HG03095 (cell line): ENCODE data around the gene HEXIM1.
"Not testable (repeated sequence)": the region's sequence is repeated elsewhere in the genome, so short reads cannot be mapped to it uniquely, and the experiment has no call there.

Source experiments
- ATAC-seq: cut with Tn5 transposase; IDR thresholded peaks from one replicate; pipeline ENCODE4 v1.9.1; 2021; ENCODE audit warnings: moderate library complexity; ENCODE audit not compliant: unreplicated experiment

The HEXIM1 gene

GRCh38 chr17:45112559-45113423, 35.5 kb upstream of the HEXIM1 start:
- no peak for ATAC-seq

- ATAC-seq, result no peak
Measured at GRCh38 chr17:45113424-45113754, 34.9 kb upstream of the HEXIM1 start.

DNA sequence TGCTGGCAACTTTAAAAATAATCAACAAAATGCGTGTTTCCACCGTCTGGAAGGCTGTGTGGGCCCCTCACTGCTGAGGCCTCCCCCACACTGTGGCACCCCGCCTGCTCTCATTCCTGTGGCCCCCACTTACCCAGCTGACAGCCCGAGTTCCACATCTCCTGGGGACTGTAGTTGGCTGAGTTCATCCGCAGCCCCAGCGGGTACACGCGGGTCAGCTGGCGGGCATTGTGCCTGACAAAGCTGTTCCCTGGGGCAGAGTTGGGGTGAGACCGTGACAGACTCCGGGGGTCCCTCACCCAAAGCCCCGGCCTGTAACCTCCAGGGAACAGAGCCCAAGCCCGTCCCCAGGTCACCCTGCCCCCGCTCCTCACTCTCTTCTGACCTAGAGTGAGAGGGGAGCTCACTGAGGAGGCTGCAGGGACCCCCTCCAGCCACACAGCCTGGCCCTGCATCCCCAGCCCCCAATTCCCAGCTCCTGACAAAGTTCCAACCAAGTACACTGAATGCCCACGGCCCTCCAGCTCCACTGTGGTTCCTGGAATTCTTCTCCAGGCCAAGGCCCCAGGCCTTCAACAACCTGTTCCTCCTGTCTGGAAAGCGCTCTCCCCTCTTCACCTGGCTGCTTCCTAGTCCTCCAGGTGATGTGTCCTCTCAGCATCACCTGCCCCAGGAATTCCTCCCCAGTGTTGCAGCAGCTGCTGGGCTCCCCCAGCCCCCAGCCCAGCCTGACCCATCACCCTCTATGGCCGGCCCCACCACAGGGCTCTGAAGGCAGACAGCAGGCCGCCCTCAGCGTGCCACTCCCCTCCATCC, 34.0 kb upstream of the HEXIM1 start:
- no peak for ATAC-seq

DNA sequence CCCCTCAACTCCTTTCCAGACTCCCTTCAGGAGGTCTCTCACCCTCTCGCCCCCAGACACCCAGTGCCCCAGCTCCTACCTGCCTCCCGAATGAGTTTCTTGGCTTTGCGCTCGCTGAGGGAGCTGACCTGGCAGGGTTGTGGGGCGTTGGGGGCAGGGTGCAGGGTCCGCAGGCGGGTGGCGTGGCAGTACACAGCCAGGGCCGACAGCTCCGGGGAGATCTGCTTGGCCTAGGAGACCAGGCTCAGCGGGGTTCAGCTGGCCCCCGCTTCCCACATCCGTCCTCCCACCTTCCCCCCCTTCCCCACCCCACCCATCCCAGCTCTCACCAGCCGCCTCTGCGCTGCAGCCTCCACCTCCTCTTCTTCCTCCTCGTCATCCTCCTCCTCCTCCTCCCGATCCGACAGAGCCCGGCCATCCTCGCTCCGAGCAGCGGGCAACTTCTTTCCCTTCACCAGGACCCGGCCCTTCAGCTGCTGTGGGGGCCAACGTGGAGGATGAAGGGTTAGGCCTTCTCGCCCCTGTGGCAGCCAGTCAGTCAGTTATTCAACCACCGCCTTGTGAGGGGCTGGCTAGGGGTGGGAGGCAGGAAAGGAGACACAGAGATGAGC, 33.2 kb upstream of the HEXIM1 start:
- no peak for ATAC-seq

- ATAC-seq, result no peak
Measured at GRCh38 chr17:45115871-45116270, 32.4 kb upstream of the HEXIM1 start.

- ATAC-seq, result no peak
Measured at GRCh38 chr17:45116434-45117016, 31.8 kb upstream of the HEXIM1 start.

- no peak for ATAC-seq
Measured at GRCh38 chr17:45117334-45117733, 30.9 kb upstream of the HEXIM1 start.

DNA sequence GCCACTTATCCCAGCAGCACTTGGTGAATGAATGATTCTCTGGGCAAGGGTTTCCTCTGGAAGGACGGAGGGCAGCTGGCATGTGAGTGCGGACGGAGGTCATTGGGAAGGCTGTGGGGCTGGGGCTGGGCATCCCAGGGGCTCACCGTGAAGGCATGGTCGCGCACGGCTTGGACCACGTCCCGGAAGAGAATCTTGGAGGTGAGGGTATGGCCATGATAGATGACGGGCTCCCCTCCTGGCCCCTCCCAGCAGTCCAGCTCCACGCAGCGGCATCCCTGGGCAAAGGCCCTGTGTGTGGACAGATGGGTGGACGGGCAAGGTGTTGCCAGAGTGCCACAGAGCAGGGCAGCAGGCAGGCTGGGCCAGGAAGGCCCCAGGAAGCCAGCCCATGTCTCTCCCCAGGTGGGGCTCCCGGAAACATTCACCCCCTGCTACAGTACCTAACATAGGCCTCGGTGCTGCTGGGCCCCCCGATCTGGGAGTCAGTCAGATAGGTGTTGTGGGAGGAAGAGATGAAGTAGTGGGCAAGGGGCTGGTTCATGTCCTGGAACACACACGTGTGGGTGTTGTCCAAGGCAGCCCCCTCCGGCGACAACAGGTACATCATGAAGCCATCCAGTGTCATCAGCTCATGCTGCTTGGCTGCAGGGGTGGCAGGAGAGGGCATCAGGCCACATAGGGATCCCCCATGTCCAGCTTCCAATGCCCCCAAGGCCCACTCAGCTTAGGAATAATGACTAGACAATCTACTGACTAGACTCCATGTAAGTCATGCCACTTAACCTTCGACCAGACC, 30.2 kb upstream of the HEXIM1 start:
- no peak for ATAC-seq

DNA sequence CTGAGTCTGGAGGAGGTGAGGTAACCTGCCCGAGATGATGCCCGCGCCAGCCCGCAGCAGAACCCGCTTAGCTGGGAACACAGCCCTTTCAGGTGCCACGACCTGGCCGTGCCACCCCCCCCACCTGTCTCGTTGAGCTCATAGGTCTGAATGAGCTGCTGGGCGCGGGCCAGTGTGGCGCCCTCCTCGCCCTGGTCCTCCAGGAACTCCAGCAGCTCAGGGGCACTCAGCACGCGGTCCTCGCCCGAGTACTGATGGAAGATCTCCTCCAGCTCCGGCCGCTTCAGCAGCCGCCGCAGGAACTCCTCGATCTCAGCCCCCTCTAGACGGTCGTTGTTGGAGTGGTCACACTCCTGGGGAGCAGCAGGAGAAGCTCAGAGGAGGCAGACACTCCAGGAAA, 29.6 kb upstream of the HEXIM1 start:
- no peak for ATAC-seq

- no peak for ATAC-seq
Measured at GRCh38 chr17:45119964-45120363, 28.3 kb upstream of the HEXIM1 start.

GRCh38 chr17:45120558-45120957, 27.7 kb upstream of the HEXIM1 start:
- ATAC-seq, result no peak

DNA sequence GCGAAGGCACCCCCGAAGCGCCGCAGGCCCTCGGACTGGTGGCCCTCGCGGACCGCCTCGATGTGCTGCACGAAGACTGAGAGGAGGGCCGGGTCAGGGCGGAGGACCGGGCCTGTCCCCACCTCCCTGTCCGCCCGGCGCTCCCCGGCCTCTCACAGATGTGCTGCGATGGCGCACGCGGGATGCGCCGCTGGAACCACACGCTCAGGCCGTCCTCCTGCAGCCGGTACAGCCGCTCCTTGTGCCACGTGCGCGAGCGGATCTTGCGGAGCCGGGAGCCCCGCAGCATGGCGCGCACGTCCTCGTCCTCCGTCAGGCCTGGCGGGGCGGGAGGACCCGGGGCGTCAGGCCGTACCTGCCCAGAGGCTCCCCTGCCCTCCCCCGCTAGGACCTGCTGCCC, 27.2 kb upstream of the HEXIM1 start:
- ATAC-seq, result no peak

DNA sequence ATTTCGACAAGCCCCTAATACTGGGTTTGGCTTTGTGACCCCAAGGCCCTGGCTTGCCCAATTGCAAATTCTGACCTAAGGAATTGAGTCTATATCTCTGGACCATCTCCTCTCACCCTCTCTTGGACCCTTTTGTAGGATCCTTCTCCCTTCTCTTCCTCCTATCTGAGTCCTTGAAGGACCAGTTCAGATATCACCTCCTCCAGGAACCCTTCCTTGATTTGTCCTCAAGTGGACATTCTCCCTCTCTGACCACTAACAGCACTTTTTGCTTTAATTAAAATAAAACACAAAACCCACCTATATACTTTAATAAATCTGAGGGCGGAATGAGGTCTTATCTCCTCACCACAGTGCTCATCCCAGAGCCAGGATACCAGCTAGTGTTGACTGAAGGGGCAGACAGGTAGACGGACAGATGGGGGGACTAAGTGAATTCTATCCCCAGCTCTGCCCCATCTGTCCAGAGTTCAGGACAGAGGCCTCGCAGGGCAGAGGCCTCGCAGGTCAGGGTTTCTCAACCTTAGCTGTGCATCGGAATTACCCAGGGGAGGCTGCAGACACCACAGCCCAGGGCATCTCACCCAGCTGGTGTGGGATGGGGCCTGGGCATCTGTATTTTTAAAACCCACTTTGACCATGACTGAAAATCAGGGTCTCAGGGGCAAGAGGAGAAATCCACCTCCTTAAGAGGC, 25.1 kb upstream of the HEXIM1 start:
- no peak for ATAC-seq

GRCh38 chr17:45123930-45124796, 24.1 kb upstream of the HEXIM1 start:
- no peak for ATAC-seq

DNA sequence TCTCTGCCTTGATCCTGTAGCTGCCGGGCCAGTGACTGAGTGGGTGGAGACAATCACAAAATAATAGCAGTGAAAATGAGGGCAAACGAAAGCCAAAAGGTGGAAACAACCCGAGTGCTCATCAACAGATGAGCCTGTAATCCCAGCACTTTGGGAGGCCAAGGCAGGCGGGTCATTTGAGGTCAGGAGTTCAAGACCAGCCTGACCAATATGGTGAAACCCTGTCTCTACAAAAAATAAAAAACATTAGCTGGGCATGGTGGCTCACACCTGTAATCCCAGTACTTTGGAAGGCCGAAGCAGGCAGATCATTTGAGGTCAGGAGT, 23.5 kb upstream of the HEXIM1 start:
- ATAC-seq, result not testable (repeated sequence)

DNA sequence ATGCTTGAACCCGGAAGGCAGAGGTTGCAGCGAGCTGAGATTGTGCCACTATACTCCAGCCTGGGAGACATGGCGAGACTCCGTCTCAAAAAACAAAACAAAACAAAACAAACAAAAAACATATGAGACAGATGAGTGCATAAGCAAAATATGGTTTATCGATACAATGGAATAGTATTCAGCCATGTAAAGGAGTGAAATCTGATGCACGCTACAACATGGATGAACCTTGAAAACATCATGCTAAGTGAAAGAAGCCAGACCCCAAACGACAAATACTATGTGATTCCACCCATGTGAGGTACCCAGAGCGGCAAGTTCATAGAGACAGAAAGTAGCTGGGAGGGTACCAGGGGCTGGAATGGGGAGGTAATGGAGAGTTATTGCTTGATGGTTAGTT, 22.8 kb upstream of the HEXIM1 start:
- no peak for ATAC-seq

GRCh38 chr17:45127207-45127547, 21.1 kb upstream of the HEXIM1 start:
- ATAC-seq, result no peak

DNA sequence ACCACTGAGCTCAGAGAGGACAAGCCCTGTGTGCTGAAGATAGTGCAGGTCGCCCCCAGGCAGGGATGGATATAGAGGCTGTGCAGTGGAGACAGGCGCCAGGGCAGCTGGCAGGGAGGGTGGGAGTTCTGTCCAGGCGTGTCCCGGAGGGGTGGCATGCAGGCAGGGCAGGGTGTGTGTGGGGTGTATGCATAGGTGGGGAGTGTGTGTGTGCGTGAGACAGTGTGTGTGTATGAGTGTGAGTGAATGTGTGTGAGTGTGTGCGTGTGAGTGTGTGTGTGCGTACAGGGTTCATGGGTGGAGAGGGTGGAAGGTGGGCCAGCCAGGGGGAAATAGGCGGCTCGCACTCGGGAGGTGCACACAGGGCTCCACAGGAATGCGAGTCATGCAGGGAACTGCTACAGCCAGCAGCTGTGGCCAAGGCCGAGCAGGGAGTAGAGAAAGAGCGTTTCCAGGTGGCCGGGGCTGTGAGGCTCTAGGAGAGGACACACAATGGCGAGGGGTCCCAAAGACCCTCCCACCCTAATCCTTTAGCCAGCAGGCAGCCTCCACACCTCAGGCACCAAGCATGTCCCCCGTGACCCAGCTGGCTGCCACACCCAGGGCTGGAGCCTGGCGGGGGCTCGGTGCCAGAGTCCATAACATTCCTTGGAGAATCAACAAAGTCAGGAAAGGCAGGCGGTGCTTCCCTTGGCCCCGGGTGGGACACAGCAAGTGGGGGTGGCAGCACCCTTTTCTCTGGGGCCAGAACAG, 20.6 kb upstream of the HEXIM1 start:
- ATAC-seq, result no peak

DNA sequence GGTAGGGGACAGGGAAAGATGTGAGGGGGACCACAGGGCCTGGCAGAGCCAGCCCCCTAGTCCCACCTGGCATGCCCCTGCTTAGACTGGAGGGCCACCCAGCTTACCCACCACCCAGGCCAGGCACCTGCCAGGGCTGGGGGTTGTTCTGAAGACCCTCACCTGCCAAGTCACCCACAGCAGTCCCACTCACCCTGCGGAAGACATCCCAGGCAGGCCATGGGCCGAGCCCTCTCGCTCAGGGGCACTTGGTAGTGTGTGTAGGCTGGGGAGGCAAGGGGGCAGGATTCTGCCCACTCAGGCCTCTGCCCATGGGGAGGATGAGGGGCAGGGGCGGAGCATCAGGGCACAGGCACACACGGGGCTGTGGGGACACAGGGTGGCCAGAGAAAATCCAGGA, 19.9 kb upstream of the HEXIM1 start:
- ATAC-seq, result no peak
